HG03095 (cell line): Measurements from ENCODE around the gene RNF112.
A peak's percentile ranks its signal among the peaks of the same experiment; 100 is the strongest.

Experiments
- ATAC-seq: cut with Tn5 transposase; IDR thresholded peaks from one replicate; pipeline ENCODE4 v1.9.1; 2021; ENCODE audit warnings: moderate library complexity; ENCODE audit not compliant: unreplicated experiment

RNF112 gene

GRCh38 chr17:19374136-19374535 is 36.9 kb upstream of the RNF112 start:
- ATAC-seq = no peak

GRCh38 chr17:19375732-19376131 is 35.3 kb upstream of the RNF112 start:
- no peak for ATAC-seq

GRCh38 chr17:19376811-19377210 is 34.2 kb upstream of the RNF112 start:
- ATAC-seq = no peak

- ATAC-seq = peak; percentile 87
Observed at GRCh38 chr17:19377602-19378415, 33.2 kb upstream of the RNF112 start.

GRCh38 chr17:19378416-19379360 is 32.3 kb upstream of the RNF112 start, which contains the start of gene MAPK7:
TSS of gene MAPK7 (plus strand) at chr17:19378498. CDS start at chr17:19378901, 403 bp downstream.
- peak; percentile 6 for ATAC-seq

- ATAC-seq = no peak
Observed at GRCh38 chr17:19379361-19380065, 31.5 kb upstream of the RNF112 start.

- no peak for ATAC-seq
Observed at GRCh38 chr17:19380481-19381301, 30.3 kb upstream of the RNF112 start.

GRCh38 chr17:19381361-19381740 is 29.7 kb upstream of the RNF112 start:
- no peak for ATAC-seq

GRCh38 chr17:19381741-19382444 is 29.1 kb upstream of the RNF112 start:
- no peak for ATAC-seq

GRCh38 chr17:19382531-19383444 is 28.2 kb upstream of the RNF112 start:
- ATAC-seq = no peak

GRCh38 chr17:19383681-19384470 is 27.2 kb upstream of the RNF112 start:
- ATAC-seq = no peak

GRCh38 chr17:19384723-19385391 is 26.2 kb upstream of the RNF112 start:
- ATAC-seq = no peak

- no peak for ATAC-seq
Observed at GRCh38 chr17:19385521-19385983, 25.5 kb upstream of the RNF112 start.

GRCh38 chr17:19386051-19386929 is 24.7 kb upstream of the RNF112 start:
- no peak for ATAC-seq

- no peak for ATAC-seq
Observed at GRCh38 chr17:19386974-19387920, 23.8 kb upstream of the RNF112 start, which contains the start of gene MFAP4. TSS of gene MFAP4 (minus strand) at chr17:19387190. CDS start at chr17:19387155, 35 bp downstream.
